MCF 10A (cell line): ENCODE results near the gene LRRC17. TPM values are rescaled to one million over a fixed set of nuclear protein-coding genes. Genes with fewer than 3 reads are reported as not detected.

ENCODE experiments used
- BruUV-seq: library from RNA; stranded (reverse); fragments of 400-500 nt; replicated peaks from 2 replicates; lab custom pipeline; 2021; lab: Mats Ljungman, UMichigan
- CTCF ChIA-PET: fragments of 300-600 bp; sonication (Branson Sonifier 250); formaldehyde crosslinking; extraction: SDS; loops from one replicate; lab custom pipeline; 2021; ENCODE audit warnings: antibody characterized with exemption, inconsistent platforms; lab: Yijun Ruan, JAX
- POLR2A ChIA-PET: fragments of 300-600, 350-650 bp; sonication (Branson Sonifier 250); formaldehyde crosslinking; extraction: SDS; loops from one replicate; lab custom pipeline; 2020; ENCODE audit warnings: antibody characterized with exemption, inconsistent platforms; lab: Yijun Ruan, JAX
- DNase-seq: peaks from one replicate; pipeline ENCODE4 v3.0.0-alpha.2; 2018; ENCODE audit not compliant: unreplicated experiment
- H3K27ac Mint-ChIP-seq: one replicate; pipeline ENCODE4 v1.8.0; 2022; ENCODE audit warnings: mild to moderate bottlenecking, low read depth, mixed read lengths; ENCODE audit not compliant: unreplicated experiment
- H3K27me3 Mint-ChIP-seq: one replicate; pipeline ENCODE4 v1.8.0; 2022; ENCODE audit warnings: mixed read lengths; ENCODE audit not compliant: insufficient read depth, unreplicated experiment
- H3K36me3 Mint-ChIP-seq: one replicate; pipeline ENCODE4 v1.8.0; 2022; ENCODE audit warnings: mild to moderate bottlenecking, moderate library complexity, mixed read lengths; ENCODE audit not compliant: insufficient read depth, unreplicated experiment
- H3K4me1 Mint-ChIP-seq: one replicate; pipeline ENCODE4 v1.8.0; 2022; ENCODE audit warnings: mixed read lengths; ENCODE audit not compliant: insufficient read depth, unreplicated experiment
- H3K4me3 Mint-ChIP-seq: one replicate; pipeline ENCODE4 v1.8.0; 2022; ENCODE audit warnings: mild to moderate bottlenecking, moderate library complexity, mixed read lengths; ENCODE audit not compliant: unreplicated experiment
- H3K9me3 Mint-ChIP-seq: one replicate; pipeline ENCODE4 v1.8.0; 2022; ENCODE audit warnings: mixed read lengths; ENCODE audit not compliant: unreplicated experiment
- intact Hi-C: fragments of 100-400 bp; cut with micrococcal nuclease; formaldehyde crosslinking; loops from 2 replicates; pipeline ENCODE4 v1.14.1; 2022
- total RNA-seq: library from RNA; stranded (reverse); gene quantifications from 2 replicates; pipeline ENCODE4 v1.2.3, GENCODE V29; 2022
- TF ChIP-seq, protein P1 (sequence below): fragments of 200-600 bp; IDR thresholded peaks from one replicate; pipeline ENCODE4 v1.8.0; 2022; ENCODE audit warnings: antibody characterized with exemption, mild to moderate bottlenecking; ENCODE audit not compliant: unreplicated experiment

LRRC17 gene
- total RNA-seq, 1 experiment from 2014 or later: 0.21 TPM

GRCh38 chr7:102925976-102926782 is 13.4 kb downstream of the LRRC17 start:
- intact Hi-C loops: no loop called here
- ChIA-PET POLR2A (no interaction called here), CTCF (no interaction called here)
- Mint-ChIP-seq H3K9me3 (no peaks in the 10 kb centered on the region), H3K4me3 (no peak overlapping the region), H3K27ac (no peak overlapping the region), H3K27me3 (no peaks in the 10 kb centered on the region), H3K4me1 (peaks cover 13% of the 10 kb centered on the region), H3K36me3 (no peaks in the 10 kb centered on the region)
- TF ChIP-seq, protein P1, sequence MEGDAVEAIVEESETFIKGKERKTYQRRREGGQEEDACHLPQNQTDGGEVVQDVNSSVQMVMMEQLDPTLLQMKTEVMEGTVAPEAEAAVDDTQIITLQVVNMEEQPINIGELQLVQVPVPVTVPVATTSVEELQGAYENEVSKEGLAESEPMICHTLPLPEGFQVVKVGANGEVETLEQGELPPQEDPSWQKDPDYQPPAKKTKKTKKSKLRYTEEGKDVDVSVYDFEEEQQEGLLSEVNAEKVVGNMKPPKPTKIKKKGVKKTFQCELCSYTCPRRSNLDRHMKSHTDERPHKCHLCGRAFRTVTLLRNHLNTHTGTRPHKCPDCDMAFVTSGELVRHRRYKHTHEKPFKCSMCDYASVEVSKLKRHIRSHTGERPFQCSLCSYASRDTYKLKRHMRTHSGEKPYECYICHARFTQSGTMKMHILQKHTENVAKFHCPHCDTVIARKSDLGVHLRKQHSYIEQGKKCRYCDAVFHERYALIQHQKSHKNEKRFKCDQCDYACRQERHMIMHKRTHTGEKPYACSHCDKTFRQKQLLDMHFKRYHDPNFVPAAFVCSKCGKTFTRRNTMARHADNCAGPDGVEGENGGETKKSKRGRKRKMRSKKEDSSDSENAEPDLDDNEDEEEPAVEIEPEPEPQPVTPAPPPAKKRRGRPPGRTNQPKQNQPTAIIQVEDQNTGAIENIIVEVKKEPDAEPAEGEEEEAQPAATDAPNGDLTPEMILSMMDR: no peak
- BruUV-seq: no TSS peak
- DNase-seq: no peak

- Mint-ChIP-seq H3K27ac (no peak overlapping the region), H3K4me3 (no peak overlapping the region), H3K4me1 (peaks cover 13% of the 10 kb centered on the region), H3K9me3 (no peaks in the 10 kb centered on the region), H3K27me3 (no peaks in the 10 kb centered on the region), H3K36me3 (no peaks in the 10 kb centered on the region)
- TF ChIP-seq, protein P1: no peak
- ChIA-PET CTCF (no interaction called here), POLR2A (no interaction called here)
- intact Hi-C loops: no loop called here
- no peak for DNase-seq
- no TSS peak for BruUV-seq
These were observed 14.0 kb downstream of the LRRC17 start for GRCh38 chr7:102926783-102927140.

GRCh38 chr7:102927312-102927933 is 14.6 kb downstream of the LRRC17 start:
- CTCF ChIA-PET: interaction anchor here (0.5 kb wide), 1 partner anchor 71 kb away, joined by 3 read pairs; no protein-coding TSS in a partner anchor
- no peak for DNase-seq
- TF ChIP-seq, protein P1: no peak
- intact Hi-C loops: no loop called here
- no TSS peak for BruUV-seq
- Mint-ChIP-seq H3K27ac (no peak overlapping the region), H3K9me3 (no peaks in the 10 kb centered on the region), H3K27me3 (no peaks in the 10 kb centered on the region), H3K36me3 (no peaks in the 10 kb centered on the region), H3K4me3 (no peak overlapping the region), H3K4me1 (peaks cover 13% of the 10 kb centered on the region)
- POLR2A ChIA-PET: interaction anchor here (0.7 kb wide), 2 partner anchors 20 to 1751 kb away, joined by 3 read pairs; no protein-coding TSS in a partner anchor

- POLR2A ChIA-PET: no interaction called here
These were observed 19.0 kb downstream of the LRRC17 start for GRCh38 chr7:102931757-102932156.

More at GRCh38 chr7:102931757-102932156, 19.0 kb downstream of the LRRC17 start:
- H3K27ac Mint-ChIP-seq: no peak overlapping the region
- no peak for DNase-seq
- CTCF ChIA-PET: no interaction called here
- intact Hi-C loops: no loop called here
- BruUV-seq: no TSS peak
- H3K36me3 Mint-ChIP-seq: no peaks in the 10 kb centered on the region
- H3K4me3 Mint-ChIP-seq: no peak overlapping the region
- H3K9me3 Mint-ChIP-seq: no peaks in the 10 kb centered on the region
- TF ChIP-seq, protein P1: no peak
- H3K4me1 Mint-ChIP-seq: peaks cover 11% of the 10 kb centered on the region
- H3K27me3 Mint-ChIP-seq: no peaks in the 10 kb centered on the region
